D721Med (cell line): ENCODE measurements around the gene STH.
A peak's percentile ranks its signal among the peaks of the same experiment; 100 is the strongest.

Experiments
- DNase-seq: peaks from one replicate; pipeline ENCODE4 v3.0.0; 2011; ENCODE audit warnings: low spot score; ENCODE audit not compliant: insufficient read length
- FAIRE-seq: peaks from 2 replicates; lab custom pipeline; 2011; peaks lifted over from hg19 to GRCh38; lab: Jason Lieb, UNC
- CTCF ChIP-seq: IDR thresholded peaks from 2 replicates; pipeline ENCODE4 v1.5.1; 2012; ENCODE audit warnings: mild to moderate bottlenecking, control low read depth; ENCODE audit not compliant: insufficient read depth; ENCODE audit errors: missing control alignments

STH gene

GRCh38 chr17:46038937-46039336, 39.9 kb downstream of the STH start:
- FAIRE-seq (no peak), DNase-seq (no peak)
- no peak for TF ChIP-seq CTCF

DNA sequence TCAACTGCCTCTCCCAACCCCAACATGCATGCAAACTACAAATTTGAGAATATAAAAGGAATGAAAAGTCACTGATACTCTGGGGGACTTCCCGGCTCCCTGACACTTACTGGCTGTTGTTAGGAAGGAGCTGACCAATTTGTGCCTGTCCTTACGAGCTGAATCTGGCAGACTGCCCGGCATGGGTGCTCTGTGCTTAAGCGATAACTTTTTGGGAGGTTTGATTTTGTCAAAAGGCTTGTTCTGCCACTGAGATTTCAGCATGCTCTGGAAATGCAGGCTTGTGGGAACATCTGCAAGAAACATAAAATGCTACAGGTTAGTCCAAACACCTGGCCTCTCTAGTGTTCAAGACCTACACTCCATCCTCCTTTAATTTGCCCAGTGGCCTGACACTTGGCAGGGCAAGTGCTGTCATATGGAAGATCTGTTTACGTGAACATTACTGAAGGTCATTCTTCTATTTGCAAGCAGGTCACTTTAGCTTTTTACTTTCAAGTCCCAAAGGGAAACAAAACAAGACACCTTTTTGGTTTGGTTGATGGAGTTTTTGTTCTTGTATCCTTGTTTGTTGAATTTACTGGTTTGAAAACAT, 40.6 kb downstream of the STH start:
- no peak for DNase-seq
- FAIRE-seq, result no peak
- no peak for TF ChIP-seq CTCF

DNA sequence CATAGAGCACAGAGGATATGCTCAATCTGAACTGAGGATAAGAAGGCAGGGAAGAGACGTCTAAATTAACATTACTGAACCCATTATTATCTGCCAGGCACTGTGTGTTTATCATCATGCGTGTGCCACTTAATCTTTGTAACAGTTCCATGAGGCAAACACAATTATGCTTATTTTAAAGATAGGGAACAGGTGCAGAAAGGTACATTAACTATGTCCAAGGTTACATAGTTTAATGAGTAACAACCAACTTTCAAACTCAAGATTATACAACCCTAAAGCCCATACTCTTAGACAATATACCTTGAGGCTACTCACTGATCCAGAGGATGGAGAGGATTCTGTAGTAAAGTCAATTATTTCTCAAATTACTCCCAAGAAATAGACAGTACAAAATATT, 43.2 kb downstream of the STH start:
- TF ChIP-seq CTCF, result no peak

GRCh38 chr17:46042925-46043324, 43.9 kb downstream of the STH start:
- DNase-seq (no peak), FAIRE-seq (no peak)
- no peak for TF ChIP-seq CTCF

More for the DNA sequence above, 43.2 kb downstream of the STH start:
- no peak for FAIRE-seq
- DNase-seq, result no peak

DNA sequence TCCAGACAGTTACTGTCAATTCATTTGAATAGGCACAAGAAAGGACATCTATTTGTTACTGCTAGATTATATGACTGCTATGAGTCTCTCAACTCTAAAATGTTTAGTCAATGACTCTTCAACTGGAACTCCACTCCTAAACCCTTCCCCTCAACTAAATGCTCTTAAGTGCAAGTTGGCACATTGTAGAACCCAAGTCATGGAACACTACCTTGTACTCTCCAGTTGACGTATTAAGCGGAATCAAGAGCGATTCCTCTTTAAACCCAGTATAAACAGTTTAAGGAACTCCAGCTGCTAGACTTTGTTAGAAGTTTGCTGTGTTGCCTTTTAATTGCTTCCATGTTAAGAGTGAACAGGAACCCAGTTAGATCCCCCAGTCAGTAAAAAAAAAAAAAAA, 44.6 kb downstream of the STH start:
- no peak for DNase-seq

DNA sequence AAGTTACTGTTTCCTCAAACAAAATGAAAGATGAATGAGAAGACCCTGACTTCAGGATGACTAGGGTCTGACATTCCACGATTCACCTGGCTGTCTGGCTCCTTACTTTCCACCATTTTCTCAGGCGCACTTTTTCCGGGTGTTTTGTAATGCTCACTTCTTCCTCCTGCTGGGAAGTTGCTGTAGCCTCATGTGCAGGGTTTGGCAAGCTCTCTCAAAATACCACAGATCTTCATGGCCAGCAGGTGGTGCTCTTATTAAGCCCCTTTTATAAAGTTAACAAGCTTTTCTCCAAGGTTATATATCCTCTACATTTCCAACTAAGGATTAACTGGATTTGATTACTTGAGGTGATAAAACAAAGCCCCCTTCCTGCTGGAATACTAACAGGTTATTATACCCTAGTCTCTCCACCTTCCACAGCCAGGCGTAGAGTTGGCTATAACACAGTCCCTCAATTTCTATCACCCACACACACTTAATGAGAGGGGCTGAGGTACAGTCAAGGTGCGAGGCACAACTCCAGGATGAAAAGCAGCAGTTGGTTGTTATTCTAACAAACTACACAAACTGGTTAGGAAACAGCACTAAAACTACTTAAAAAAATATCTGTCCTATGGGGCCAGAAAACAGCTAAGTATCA, 45.4 kb downstream of the STH start:
- TF ChIP-seq CTCF, result peak; percentile 99
- DNase-seq, result no peak
- no peak for FAIRE-seq

More for the DNA sequence above, 44.6 kb downstream of the STH start:
- no peak for TF ChIP-seq CTCF
- FAIRE-seq, result no peak

DNA sequence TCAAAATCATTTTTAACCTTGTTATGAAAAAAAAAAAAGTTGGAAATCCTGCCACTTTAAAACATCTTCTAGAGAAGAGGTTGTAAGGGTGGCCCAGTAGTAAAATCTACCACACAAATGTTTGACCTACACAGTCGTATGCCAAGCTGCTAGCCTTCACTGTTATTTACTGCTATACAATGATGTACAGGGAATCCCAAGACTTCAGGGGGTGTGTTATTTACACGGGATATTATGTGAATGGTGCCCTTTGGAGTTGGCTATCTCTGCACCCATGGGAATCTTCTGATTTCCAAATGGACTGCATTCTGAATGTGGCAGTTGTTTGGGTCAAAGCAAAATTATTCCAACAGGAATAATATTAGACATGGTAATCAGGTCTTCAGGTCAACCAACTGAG, 45.9 kb downstream of the STH start:
- FAIRE-seq, result no peak
- DNase-seq, result no peak
- no peak for TF ChIP-seq CTCF
